Suprapubic skin (tissue), 4 donors: ENCODE measurements around the gene EBNA1BP2. TPM values are rescaled to one million over a fixed set of nuclear protein-coding genes. Genes with fewer than 3 reads are reported as not detected.

Experiments
- DNase-seq, 2 donors: peaks; one replicate each; pipeline ENCODE4 v3.0.0-alpha.2; 2019; ENCODE audit warnings: low spot score in 2 of 2
- H3K27ac ChIP-seq: fragments of 200-600 bp; sonication (generic); one replicate; pipeline ENCODE4 v1.5.1; 2019
- H3K27me3 ChIP-seq: fragments of 200-600 bp; sonication (generic); one replicate; pipeline ENCODE4 v1.5.1; 2019
- H3K36me3 ChIP-seq: fragments of 200-600 bp; sonication (generic); one replicate; pipeline ENCODE4 v1.5.1; 2019
- H3K4me1 ChIP-seq: fragments of 200-600 bp; sonication (generic); one replicate; pipeline ENCODE4 v1.5.1; 2019
- H3K4me3 ChIP-seq: fragments of 200-600 bp; sonication (generic); one replicate; pipeline ENCODE4 v1.5.1; 2019; ENCODE audit warnings: mild to moderate bottlenecking
- H3K9me3 ChIP-seq: fragments of 200-600 bp; sonication (generic); one replicate; pipeline ENCODE4 v1.5.1; 2019
- CTCF ChIP-seq, 2 donors: fragments of 200-600 bp in 1 of 2; fragments of 450-650 bp in 1 of 2; sonication (generic) in 1 of 2; IDR thresholded peaks; one replicate each; pipeline ENCODE4 v1.5.1; 2016 to 2019; ENCODE audit warnings: antibody characterized with exemption in 2 of 2, mild to moderate bottlenecking in 1 of 2, moderate library complexity in 1 of 2
- EP300 ChIP-seq: sonication (generic); formaldehyde crosslinking; IDR thresholded peaks from one replicate; pipeline ENCODE4 v1.6.1; 2017; ENCODE audit warnings: antibody characterized with exemption
- POLR2A ChIP-seq, 2 donors: fragments of 450-650 bp; IDR thresholded peaks; one replicate each; pipeline ENCODE4 v1.6.1; 2017; ENCODE audit warnings: antibody characterized with exemption in 2 of 2, mild to moderate bottlenecking in 2 of 2, moderate library complexity in 2 of 2
- POLR2AphosphoS5 ChIP-seq, 3 donors: sonication (generic); formaldehyde crosslinking; IDR thresholded peaks; one replicate each; pipeline ENCODE4 v1.6.1; 2017; ENCODE audit warnings: antibody characterized with exemption in 3 of 3
- WGBS: methylation state at CpG from one replicate; pipeline ENCODE4 v1.1.5; 2018; 5-methylcytosine and 5-hydroxymethylcytosine counted together
- total RNA-seq, 4 donors: library from RNA; depleted of rRNA; stranded (reverse); fragments of >200 nt; gene quantifications; one replicate each; pipeline ENCODE4 v1.1.0, GENCODE V29; 2016

Gene EBNA1BP2
- total RNA-seq, 4 donors from 2014 or later: 34.7 to 67.0 (median 56.4) TPM

- Histone ChIP-seq H3K9me3 (no peaks in the 10 kb centered on the region), H3K4me1 (peaks cover 4% of the 10 kb centered on the region), H3K36me3 (peaks cover 71% of the 10 kb centered on the region), H3K4me3 (no peak overlapping the region), H3K27me3 (no peaks in the 10 kb centered on the region), H3K27ac (no peak overlapping the region)
- TF ChIP-seq EP300 (no peak), CTCF (IDR thresholded peaks at IDR 0.05) (no peak), POLR2AphosphoS5 (IDR thresholded peaks at IDR 0.05) (no peak), POLR2A (IDR thresholded peaks at IDR 0.05) (no peak)
- 95% methylated on average over 5 of the region's 5 CpGs for WGBS
- no peak for DNase-seq
Measured at GRCh38 chr1:43165765-43166164, 6.3 kb downstream of the EBNA1BP2 start.

- no peaks in the 10 kb centered on the region for H3K4me1 ChIP-seq
- WGBS: 88% methylated on average over 3 of the region's 3 CpGs
- no peak for TF ChIP-seq POLR2A (IDR thresholded peaks at IDR 0.05)
- no peak for TF ChIP-seq CTCF (IDR thresholded peaks at IDR 0.05)
- no peak for TF ChIP-seq EP300
- TF ChIP-seq POLR2AphosphoS5 (IDR thresholded peaks at IDR 0.05): no peak
Measured at GRCh38 chr1:43165162-43165561, 6.9 kb downstream of the EBNA1BP2 start.

GRCh38 chr1:43156026-43156425, 16.1 kb downstream of the EBNA1BP2 start:
- Histone ChIP-seq H3K4me1 (no peaks in the 10 kb centered on the region), H3K9me3 (no peaks in the 10 kb centered on the region), H3K27me3 (peaks cover 5% of the 10 kb centered on the region), H3K36me3 (no peaks in the 10 kb centered on the region), H3K27ac (no peak overlapping the region), H3K4me3 (no peak overlapping the region)
- no peak for DNase-seq
- TF ChIP-seq POLR2A (IDR thresholded peaks at IDR 0.05) (no peak), POLR2AphosphoS5 (IDR thresholded peaks at IDR 0.05) (no peak), EP300 (no peak), CTCF (IDR thresholded peaks at IDR 0.05) (no peak)
- WGBS: 80% methylated on average over 7 of the region's 7 CpGs

More at GRCh38 chr1:43165162-43165561, 6.9 kb downstream of the EBNA1BP2 start:
- no peak overlapping the region for H3K27ac ChIP-seq
- H3K27me3 ChIP-seq: no peaks in the 10 kb centered on the region
- H3K36me3 ChIP-seq: peaks cover 65% of the 10 kb centered on the region
- no peaks in the 10 kb centered on the region for H3K9me3 ChIP-seq
- H3K4me3 ChIP-seq: no peak overlapping the region
- DNase-seq: no peak

- peaks cover 5% of the 10 kb centered on the region for H3K27me3 ChIP-seq
- H3K9me3 ChIP-seq: no peaks in the 10 kb centered on the region
- WGBS: 96% methylated on average over 6 of the region's 6 CpGs
- H3K36me3 ChIP-seq: no peaks in the 10 kb centered on the region
- no peaks in the 10 kb centered on the region for H3K4me1 ChIP-seq
- no peak overlapping the region for H3K4me3 ChIP-seq
- H3K27ac ChIP-seq: no peak overlapping the region
- no peak for TF ChIP-seq POLR2AphosphoS5 (IDR thresholded peaks at IDR 0.05)
- TF ChIP-seq EP300: no peak
- no peak for TF ChIP-seq CTCF (IDR thresholded peaks at IDR 0.05)
- no peak for TF ChIP-seq POLR2A (IDR thresholded peaks at IDR 0.05)
- no peak for DNase-seq
Measured at GRCh38 chr1:43153443-43153842, 18.6 kb downstream of the EBNA1BP2 start.

GRCh38 chr1:43152866-43153265, 19.2 kb downstream of the EBNA1BP2 start:
- no peak for DNase-seq
- Histone ChIP-seq H3K4me3 (no peak overlapping the region), H3K27me3 (peaks cover 7% of the 10 kb centered on the region), H3K4me1 (peaks cover 6% of the 10 kb centered on the region), H3K9me3 (no peaks in the 10 kb centered on the region), H3K36me3 (no peaks in the 10 kb centered on the region), H3K27ac (no peak overlapping the region)
- TF ChIP-seq CTCF (IDR thresholded peaks at IDR 0.05) (no peak), POLR2A (IDR thresholded peaks at IDR 0.05) (no peak), POLR2AphosphoS5 (IDR thresholded peaks at IDR 0.05) (no peak), EP300 (no peak)
- 35% methylated on average over 4 of the region's 4 CpGs for WGBS
